ENCODE measurements around the gene PRDM16. TPM values are rescaled to one million over a fixed set of nuclear protein-coding genes. Genes with fewer than 3 reads are reported as not detected.

PRDM16 gene
- total RNA-seq, 1 experiment from 2014 or later, result 6.1 TPM

DNA sequence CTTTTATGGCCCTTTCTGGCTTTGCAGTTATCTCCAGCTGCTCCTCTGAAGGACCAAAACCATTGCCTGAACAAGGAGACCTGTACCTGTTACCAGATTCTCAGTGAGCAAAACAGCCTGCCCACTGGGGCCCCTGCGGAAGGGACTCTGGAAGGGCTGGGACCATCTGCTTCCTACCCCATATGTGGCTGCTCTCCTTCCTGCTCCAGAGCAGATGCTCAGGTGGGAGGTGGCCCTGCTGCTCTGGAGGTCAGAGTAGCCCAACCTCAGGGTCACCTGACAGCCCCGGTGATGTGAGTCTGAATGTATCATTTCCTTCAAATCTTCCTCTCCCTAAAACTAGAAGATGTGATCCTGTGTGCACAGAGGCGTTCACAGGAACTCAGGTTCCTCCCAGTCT lies 33.6 kb downstream of the PRDM16 start (continued):
- TF ChIP-seq, protein P1, sequence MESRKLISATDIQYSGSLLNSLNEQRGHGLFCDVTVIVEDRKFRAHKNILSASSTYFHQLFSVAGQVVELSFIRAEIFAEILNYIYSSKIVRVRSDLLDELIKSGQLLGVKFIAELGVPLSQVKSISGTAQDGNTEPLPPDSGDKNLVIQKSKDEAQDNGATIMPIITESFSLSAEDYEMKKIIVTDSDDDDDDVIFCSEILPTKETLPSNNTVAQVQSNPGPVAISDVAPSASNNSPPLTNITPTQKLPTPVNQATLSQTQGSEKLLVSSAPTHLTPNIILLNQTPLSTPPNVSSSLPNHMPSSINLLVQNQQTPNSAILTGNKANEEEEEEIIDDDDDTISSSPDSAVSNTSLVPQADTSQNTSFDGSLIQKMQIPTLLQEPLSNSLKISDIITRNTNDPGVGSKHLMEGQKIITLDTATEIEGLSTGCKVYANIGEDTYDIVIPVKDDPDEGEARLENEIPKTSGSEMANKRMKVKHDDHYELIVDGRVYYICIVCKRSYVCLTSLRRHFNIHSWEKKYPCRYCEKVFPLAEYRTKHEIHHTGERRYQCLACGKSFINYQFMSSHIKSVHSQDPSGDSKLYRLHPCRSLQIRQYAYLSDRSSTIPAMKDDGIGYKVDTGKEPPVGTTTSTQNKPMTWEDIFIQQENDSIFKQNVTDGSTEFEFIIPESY (IDR thresholded peaks at IDR 0.05; ENCODE audit: extremely low read depth, insufficient replicate concordance, low read length), result no peak
- TF ChIP-seq POLR2A (IDR thresholded peaks at IDR 0.05; ENCODE audit: borderline replicate concordance, extremely low read depth, insufficient read depth, insufficient read length), result no peak
- no peak for TF ChIP-seq EZH2phosphoT487 (IDR thresholded peaks at IDR 0.05; ENCODE audit: borderline replicate concordance)
- TF ChIP-seq EZH2 (IDR thresholded peaks at IDR 0.05), result no peak
- no peak for TF ChIP-seq FOSL1 (IDR thresholded peaks at IDR 0.05; ENCODE audit: low read depth)

DNA sequence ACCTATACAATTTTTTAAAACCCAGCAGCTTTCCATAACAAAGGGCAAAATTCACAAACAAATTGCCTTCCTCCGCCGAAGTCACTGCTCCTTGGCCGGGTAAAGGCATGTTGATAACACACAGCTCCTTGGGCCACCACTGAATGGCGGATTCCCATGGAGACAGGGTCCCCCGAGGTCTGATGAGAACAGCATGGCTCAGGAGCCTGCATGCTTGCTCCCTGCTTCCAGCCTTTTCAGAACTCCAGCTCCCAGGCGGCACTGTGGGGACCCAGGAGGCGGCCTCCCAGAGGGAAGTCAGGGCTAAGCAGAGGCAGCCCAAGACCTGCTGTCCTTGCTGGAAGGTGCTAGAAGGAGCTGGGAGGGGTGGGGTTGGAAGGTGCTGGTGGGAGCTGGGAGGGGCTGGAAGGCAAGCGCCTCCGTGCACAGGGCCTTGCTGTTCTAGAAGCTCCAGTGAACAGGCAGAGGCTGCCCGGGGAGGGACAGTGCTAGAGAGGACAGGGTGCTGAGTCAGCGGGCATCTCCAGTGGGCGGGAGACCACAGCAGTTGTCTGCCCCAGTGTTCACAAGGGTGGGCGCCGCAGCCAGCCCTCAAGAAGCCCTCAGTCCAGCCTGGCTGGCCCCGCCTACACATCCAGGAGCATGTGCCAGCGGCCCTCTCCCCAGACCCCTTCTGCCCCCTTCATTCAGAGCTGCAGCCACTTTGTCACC lies 35.1 kb downstream of the PRDM16 start:
- Histone ChIP-seq H3K27ac (ENCODE audit: low read depth, low read length) (no peak overlapping the region), H3K9me2 (ENCODE audit: insufficient read depth) (no peaks in the 10 kb centered on the region), H3K4me2 (ENCODE audit: low read length) (no peak overlapping the region), H3K27me3 (ENCODE audit: insufficient read depth, low read length) (no peaks in the 10 kb centered on the region), H3K79me2 (ENCODE audit: insufficient read depth, low read length) (no peaks in the 10 kb centered on the region), H3K4me3 (replicated peaks in 1 of 2; ENCODE audit: low read depth in 1 of 2, low read length in 2 of 2) (no peak overlapping the region), H3K36me3 (ENCODE audit: control insufficient read depth in 1 of 2, insufficient read depth in 2 of 2, low read length in 2 of 2) (no peaks in the 10 kb centered on the region), H4K20me1 (ENCODE audit: insufficient read depth) (no peaks in the 10 kb centered on the region), H3K4me1 (ENCODE audit: control insufficient read depth in 1 of 2, insufficient read depth in 2 of 2, low read length in 2 of 2) (no peaks in the 10 kb centered on the region), H3K9me3 (ENCODE audit: control insufficient read depth in 1 of 2, insufficient read depth in 1 of 2, low read depth in 1 of 2, low read length in 2 of 2) (no peaks in the 10 kb centered on the region), H2AFZ (ENCODE audit: low read depth, low read length, poor library complexity, severe bottlenecking) (no peak overlapping the region), H3K9ac (ENCODE audit: low read length) (no peak overlapping the region)
- intact Hi-C loops (cut with micrococcal nuclease), result no loop called here
- DNase-seq (ENCODE audit: low read depth, low spot score), result no peak
- TF ChIP-seq FOSL1 (IDR thresholded peaks at IDR 0.05; ENCODE audit: low read depth), result no peak
- no TSS peak for BruUV-seq (replicated peaks)
- ChIA-PET POLR2A (no interaction called here), CTCF (no interaction called here), RAD21 (ENCODE audit: low non-redundant PET in 1 of 2, low total read pairs in 2 of 2, uncharacterized antibody in 2 of 2, unreplicated experiment in 2 of 2) (no interaction called here)
- ATAC-seq, result no peak
